ENCODE results near the gene ARHGAP22.

ARHGAP22 gene

GRCh38 chr10:48508791-48509772 lies 95.8 kb downstream of the ARHGAP22 start:
- no peak for DNase-seq

DNA sequence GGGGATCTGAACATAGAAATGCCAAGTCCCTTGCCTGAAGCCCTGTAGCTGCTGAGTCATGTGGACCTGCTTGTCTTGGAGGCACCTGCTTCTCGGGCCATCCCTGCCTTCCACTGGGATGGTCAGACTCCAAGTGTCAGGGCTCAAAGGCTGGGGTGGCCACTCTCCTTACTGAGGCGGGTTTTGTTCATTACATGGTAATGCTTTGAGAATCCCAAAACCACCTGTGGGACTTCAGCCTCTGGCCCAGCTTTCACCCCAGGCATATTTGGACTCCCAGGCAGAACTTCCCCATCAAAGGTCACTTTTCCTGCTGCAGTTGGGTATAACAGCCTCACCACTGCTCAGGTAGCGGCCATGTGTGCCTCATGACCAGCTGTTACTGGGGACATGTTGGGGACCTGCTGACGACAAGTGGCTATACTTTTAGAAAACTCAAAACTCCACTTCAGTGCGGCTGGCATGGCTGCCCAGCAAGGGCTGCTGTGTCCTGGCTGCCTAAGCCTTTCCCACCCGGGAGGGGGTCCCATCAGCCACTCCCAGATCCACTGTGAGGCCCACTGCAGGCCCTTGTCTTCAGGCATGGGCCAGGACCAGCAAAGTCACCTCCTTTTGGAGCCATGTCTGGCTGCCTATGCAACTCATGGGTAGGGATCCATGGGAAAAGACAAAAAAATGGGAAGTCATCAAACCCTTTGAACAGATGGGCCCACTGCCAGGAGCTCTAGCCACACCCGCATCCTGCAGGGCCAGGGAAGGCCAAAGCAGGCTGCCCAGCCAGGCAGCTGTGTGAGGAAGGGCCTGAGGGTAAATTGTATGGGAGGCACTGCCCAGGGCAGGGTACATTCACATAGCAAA lies 96.7 kb downstream of the ARHGAP22 start:
- DNase-seq = no peak

GRCh38 chr10:48507494-48507893 lies 97.4 kb downstream of the ARHGAP22 start:
- DNase-seq = no peak

DNA sequence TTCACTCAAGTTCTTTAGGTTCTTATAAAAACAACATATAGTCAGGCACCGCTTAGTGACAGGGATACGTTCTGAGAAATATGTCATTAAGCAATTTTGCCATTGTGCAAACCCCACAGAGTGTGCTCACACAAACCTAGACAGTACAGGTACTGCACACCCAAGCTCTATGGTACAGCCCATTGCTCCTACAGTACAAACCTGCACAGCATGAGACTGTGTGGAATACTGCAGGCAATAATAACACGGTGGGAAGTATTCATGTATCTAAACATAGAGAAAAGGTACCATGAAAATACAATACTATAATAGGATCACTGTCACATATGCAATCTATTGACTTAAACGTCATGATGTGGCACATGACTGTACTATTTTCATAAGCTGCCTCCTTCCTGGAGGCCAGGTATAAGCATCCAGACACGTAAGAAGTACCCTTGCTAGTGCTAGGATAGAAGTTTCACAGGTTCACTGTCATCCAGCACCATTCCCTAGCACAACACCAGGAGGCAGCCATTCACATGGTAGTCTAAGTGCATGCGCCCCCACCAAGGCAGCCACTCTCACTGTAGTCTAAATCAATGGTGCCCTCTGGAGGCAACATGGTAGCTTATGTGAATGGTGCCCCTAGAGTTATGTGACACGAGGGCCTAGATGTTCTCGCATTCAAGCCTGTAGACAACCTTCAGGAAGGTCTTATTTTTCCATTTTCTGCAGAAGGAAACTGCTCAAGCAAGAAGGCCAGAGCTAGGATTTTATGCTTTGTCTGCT lies 98.5 kb downstream of the ARHGAP22 start:
- DNase-seq = no peak

- no peak for DNase-seq
Measured at GRCh38 chr10:48505394-48506112, 99.3 kb downstream of the ARHGAP22 start.

DNA sequence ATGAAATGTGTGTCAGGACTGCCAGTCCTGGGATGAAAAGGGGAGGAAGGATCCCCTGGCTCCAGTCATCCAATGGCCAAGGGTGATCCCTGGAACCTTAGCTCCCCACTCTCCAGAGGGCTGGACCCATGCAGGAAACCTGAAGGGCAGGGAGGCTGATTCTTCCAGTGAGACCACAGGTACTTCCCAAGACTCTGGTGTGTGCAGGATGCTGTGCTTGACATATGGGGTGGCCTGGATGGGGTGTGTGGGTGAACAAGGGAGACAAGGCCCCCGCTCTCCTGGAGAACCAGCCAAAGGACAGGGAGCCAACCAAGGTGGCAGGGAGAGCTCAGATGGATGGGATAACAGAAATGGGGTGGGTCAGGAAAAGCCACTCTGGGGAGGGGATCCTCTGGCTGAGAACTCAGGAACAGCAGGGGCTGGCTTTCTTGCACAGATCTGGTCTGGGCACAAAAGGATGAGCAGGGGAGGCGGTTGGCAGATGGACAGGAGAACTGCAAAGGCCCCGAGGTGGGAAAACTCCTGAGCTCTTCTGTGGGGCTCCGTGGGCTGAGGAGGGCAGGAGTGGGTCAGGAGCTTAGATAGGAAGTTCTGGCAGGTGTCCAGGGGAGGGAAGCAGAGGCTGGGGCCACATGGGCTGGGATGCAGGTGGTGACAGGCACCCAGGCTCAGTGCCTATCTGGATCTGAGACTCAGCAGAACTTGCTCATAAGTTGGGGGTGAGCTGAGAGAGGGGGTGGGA lies 100.6 kb downstream of the ARHGAP22 start:
- no peak for DNase-seq

DNA sequence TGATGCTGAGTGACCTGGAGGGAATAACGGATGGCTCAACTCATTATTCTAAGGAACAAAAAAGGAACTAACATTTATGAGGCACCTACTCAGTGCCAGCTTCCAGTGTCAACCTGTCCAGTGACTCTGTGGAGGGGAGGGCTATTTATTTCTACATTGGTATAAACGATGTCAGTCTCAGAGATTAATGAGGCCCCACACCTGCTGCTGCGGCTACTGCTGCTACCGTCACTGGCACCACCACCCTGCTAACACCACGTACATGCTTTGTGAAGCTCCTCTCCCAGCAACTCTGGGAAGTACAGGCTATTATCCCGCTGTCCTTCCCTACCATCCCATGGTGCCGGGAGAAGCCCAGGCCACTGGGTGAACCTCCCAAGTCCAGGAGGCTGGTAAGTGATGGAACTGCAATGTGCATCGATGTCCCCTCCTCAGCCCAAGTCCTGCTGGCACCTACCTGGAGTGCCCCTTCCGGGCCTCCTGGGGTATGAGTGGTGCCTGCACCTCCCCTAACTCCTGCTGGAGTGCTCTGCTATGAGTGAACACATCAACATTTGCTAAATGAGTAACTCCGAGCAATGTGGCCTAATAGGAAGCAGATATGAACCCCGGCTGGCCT lies 101.5 kb downstream of the ARHGAP22 start:
- no peak for DNase-seq

GRCh38 chr10:48502791-48503190 lies 102.1 kb downstream of the ARHGAP22 start:
- no peak for DNase-seq

- no peak for DNase-seq
Measured at GRCh38 chr10:48501787-48502771, 102.8 kb downstream of the ARHGAP22 start.

- DNase-seq = no peak
Measured at GRCh38 chr10:48501226-48501625, 103.6 kb downstream of the ARHGAP22 start.

- no peak for DNase-seq
Measured at GRCh38 chr10:48500771-48501170, 104.1 kb downstream of the ARHGAP22 start.

- DNase-seq = no peak
Measured at GRCh38 chr10:48498940-48499510, 105.8 kb downstream of the ARHGAP22 start.

DNA sequence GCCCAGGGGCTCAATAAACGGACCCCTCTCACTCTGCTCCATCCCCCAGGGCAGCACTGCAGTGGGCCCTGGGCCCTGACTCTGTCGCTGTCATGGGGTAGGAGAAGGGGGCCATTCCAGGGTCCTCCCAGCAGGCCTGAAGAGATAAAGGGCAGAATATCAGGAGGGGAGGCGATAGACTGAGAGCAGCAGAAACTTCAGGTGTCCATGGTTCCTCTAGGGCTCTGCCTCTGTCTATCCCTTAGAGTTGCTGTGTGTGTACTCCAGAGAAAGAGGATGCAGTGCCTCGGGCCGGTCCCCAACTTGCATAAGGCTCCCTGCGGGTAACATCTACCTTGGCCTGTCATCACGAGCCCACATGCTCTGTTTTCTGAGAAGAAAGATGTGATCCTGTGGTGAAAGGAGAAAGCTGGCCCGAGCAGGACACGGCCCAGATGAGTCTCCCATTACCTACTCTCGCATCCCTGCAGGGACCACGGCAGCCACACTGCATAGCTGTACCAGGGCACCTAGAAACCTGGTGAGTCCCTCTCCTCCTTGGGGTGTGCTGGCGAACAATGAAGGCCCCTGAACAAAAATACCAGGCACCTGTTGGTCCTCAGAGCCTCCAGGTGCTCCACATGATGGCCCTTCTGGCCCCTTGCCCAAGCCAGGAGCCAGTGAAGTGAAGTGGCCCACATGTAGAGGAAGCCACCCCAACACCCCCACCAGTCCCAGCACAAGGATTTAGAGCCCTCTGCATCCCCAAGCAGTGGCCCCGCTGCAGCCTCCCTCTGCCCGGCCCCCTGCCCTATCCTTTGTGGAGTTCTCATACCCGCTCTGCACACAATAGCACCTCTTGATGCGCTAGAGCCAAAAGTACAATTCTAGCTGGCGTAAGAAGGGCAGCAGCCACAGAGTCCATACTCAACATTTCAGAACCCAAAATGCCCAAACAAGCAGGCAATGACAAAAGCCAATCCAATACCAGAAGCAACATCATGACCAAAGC lies 106.8 kb downstream of the ARHGAP22 start:
- DNase-seq = no peak

GRCh38 chr10:48496831-48497779 lies 107.8 kb downstream of the ARHGAP22 start:
- DNase-seq = no peak

- DNase-seq = no peak
Measured at GRCh38 chr10:48496105-48496830, 108.6 kb downstream of the ARHGAP22 start.

Data from SHP77 treated with DMSO at 0.1 percent for 48 hours (cell line).